ENCODE measurements around the gene RIPOR2.

DNA sequence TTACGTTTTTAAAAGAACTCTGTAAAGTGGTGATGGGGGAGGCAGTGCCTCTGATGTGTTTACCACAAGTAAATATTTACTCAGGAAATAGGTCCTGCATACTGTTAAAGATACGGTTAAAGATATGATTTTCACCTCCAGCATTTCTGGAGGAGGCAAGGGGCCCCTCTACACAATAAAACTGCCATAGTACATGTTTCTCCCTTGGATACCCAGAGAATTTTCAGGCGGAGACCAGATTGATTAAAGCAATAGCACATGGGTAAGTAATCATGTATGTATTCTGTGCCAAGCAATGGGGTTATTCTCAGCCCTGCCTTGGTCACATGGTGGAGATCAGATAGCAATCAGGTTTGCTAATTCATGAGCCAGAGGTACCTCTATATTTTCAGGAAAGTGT, 9.6 kb downstream of the RIPOR2 start:
- TF ChIP-seq POLR2AphosphoS5 (IDR thresholded peaks at IDR 0.05; ENCODE audit: low read depth), result no peak
- TF ChIP-seq, protein P1, sequence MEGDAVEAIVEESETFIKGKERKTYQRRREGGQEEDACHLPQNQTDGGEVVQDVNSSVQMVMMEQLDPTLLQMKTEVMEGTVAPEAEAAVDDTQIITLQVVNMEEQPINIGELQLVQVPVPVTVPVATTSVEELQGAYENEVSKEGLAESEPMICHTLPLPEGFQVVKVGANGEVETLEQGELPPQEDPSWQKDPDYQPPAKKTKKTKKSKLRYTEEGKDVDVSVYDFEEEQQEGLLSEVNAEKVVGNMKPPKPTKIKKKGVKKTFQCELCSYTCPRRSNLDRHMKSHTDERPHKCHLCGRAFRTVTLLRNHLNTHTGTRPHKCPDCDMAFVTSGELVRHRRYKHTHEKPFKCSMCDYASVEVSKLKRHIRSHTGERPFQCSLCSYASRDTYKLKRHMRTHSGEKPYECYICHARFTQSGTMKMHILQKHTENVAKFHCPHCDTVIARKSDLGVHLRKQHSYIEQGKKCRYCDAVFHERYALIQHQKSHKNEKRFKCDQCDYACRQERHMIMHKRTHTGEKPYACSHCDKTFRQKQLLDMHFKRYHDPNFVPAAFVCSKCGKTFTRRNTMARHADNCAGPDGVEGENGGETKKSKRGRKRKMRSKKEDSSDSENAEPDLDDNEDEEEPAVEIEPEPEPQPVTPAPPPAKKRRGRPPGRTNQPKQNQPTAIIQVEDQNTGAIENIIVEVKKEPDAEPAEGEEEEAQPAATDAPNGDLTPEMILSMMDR (conservative IDR thresholded peaks at IDR 0.05; ENCODE audit: low read depth in 2 of 2), result no peak
- no peak for TF ChIP-seq EZH2 (IDR thresholded peaks at IDR 0.05; ENCODE audit: low read depth, unreplicated experiment)
- no peak for TF ChIP-seq CREB1 (CRISPR knock-in tag; IDR thresholded peaks at IDR 0.05; ENCODE audit: low read depth)
- TF ChIP-seq, protein P2, sequence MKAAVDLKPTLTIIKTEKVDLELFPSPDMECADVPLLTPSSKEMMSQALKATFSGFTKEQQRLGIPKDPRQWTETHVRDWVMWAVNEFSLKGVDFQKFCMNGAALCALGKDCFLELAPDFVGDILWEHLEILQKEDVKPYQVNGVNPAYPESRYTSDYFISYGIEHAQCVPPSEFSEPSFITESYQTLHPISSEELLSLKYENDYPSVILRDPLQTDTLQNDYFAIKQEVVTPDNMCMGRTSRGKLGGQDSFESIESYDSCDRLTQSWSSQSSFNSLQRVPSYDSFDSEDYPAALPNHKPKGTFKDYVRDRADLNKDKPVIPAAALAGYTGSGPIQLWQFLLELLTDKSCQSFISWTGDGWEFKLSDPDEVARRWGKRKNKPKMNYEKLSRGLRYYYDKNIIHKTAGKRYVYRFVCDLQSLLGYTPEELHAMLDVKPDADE (IDR thresholded peaks at IDR 0.05), result no peak
- TF ChIP-seq, protein P3, sequence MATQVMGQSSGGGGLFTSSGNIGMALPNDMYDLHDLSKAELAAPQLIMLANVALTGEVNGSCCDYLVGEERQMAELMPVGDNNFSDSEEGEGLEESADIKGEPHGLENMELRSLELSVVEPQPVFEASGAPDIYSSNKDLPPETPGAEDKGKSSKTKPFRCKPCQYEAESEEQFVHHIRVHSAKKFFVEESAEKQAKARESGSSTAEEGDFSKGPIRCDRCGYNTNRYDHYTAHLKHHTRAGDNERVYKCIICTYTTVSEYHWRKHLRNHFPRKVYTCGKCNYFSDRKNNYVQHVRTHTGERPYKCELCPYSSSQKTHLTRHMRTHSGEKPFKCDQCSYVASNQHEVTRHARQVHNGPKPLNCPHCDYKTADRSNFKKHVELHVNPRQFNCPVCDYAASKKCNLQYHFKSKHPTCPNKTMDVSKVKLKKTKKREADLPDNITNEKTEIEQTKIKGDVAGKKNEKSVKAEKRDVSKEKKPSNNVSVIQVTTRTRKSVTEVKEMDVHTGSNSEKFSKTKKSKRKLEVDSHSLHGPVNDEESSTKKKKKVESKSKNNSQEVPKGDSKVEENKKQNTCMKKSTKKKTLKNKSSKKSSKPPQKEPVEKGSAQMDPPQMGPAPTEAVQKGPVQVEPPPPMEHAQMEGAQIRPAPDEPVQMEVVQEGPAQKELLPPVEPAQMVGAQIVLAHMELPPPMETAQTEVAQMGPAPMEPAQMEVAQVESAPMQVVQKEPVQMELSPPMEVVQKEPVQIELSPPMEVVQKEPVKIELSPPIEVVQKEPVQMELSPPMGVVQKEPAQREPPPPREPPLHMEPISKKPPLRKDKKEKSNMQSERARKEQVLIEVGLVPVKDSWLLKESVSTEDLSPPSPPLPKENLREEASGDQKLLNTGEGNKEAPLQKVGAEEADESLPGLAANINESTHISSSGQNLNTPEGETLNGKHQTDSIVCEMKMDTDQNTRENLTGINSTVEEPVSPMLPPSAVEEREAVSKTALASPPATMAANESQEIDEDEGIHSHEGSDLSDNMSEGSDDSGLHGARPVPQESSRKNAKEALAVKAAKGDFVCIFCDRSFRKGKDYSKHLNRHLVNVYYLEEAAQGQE (IDR thresholded peaks at IDR 0.05; ENCODE audit: unreplicated experiment), result no peak
- TF ChIP-seq, protein P4, sequence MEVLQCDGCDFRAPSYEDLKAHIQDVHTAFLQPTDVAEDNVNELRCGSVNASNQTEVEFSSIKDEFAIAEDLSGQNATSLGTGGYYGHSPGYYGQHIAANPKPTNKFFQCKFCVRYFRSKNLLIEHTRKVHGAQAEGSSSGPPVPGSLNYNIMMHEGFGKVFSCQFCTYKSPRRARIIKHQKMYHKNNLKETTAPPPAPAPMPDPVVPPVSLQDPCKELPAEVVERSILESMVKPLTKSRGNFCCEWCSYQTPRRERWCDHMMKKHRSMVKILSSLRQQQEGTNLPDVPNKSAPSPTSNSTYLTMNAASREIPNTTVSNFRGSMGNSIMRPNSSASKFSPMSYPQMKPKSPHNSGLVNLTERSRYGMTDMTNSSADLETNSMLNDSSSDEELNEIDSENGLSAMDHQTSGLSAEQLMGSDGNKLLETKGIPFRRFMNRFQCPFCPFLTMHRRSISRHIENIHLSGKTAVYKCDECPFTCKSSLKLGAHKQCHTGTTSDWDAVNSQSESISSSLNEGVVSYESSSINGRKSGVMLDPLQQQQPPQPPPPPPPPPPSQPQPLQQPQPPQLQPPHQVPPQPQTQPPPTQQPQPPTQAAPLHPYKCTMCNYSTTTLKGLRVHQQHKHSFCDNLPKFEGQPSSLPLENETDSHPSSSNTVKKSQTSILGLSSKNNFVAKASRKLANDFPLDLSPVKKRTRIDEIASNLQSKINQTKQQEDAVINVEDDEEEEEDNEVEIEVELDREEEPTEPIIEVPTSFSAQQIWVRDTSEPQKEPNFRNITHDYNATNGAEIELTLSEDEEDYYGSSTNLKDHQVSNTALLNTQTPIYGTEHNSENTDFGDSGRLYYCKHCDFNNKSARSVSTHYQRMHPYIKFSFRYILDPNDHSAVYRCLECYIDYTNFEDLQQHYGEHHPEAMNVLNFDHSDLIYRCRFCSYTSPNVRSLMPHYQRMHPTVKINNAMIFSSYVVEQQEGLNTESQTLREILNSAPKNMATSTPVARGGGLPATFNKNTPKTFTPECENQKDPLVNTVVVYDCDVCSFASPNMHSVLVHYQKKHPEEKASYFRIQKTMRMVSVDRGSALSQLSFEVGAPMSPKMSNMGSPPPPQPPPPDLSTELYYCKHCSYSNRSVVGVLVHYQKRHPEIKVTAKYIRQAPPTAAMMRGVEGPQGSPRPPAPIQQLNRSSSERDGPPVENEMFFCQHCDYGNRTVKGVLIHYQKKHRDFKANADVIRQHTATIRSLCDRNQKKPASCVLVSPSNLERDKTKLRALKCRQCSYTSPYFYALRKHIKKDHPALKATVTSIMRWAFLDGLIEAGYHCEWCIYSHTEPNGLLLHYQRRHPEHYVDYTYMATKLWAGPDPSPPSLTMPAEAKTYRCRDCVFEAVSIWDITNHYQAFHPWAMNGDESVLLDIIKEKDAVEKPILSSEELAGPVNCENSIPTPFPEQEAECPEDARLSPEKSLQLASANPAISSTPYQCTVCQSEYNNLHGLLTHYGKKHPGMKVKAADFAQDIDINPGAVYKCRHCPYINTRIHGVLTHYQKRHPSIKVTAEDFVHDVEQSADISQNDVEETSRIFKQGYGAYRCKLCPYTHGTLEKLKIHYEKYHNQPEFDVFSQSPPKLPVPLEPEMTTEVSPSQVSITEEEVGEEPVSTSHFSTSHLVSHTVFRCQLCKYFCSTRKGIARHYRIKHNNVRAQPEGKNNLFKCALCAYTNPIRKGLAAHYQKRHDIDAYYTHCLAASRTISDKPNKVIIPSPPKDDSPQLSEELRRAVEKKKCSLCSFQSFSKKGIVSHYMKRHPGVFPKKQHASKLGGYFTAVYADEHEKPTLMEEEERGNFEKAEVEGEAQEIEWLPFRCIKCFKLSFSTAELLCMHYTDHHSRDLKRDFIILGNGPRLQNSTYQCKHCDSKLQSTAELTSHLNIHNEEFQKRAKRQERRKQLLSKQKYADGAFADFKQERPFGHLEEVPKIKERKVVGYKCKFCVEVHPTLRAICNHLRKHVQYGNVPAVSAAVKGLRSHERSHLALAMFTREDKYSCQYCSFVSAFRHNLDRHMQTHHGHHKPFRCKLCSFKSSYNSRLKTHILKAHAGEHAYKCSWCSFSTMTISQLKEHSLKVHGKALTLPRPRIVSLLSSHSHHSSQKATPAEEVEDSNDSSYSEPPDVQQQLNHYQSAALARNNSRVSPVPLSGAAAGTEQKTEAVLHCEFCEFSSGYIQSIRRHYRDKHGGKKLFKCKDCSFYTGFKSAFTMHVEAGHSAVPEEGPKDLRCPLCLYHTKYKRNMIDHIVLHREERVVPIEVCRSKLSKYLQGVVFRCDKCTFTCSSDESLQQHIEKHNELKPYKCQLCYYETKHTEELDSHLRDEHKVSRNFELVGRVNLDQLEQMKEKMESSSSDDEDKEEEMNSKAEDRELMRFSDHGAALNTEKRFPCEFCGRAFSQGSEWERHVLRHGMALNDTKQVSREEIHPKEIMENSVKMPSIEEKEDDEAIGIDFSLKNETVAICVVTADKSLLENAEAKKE (CRISPR knock-in tag; IDR thresholded peaks at IDR 0.05), result no peak
- TF ChIP-seq ZNF331 (CRISPR knock-in tag; IDR thresholded peaks at IDR 0.05; ENCODE audit: low read depth), result no peak
- TF ChIP-seq JUNB (IDR thresholded peaks at IDR 0.05; ENCODE audit: unreplicated experiment), result no peak
- TF ChIP-seq NANOG (IDR thresholded peaks at IDR 0.05; ENCODE audit: borderline replicate concordance), result no peak
- no peak for TF ChIP-seq EZH2phosphoT487 (IDR thresholded peaks at IDR 0.05; ENCODE audit: unreplicated experiment)
- TF ChIP-seq STAT1 (IDR thresholded peaks at IDR 0.05; ENCODE audit: unreplicated experiment), result no peak

Data from GM23338 (cell line).